ENCODE data around the gene CMSS1.

The CMSS1 gene

GRCh38 chr3:99909714-99910495 lies 92.2 kb downstream of the CMSS1 start:
- no peak for FAIRE-seq
- no peak for DNase-seq (ENCODE audit: insufficient read length, low spot score)
- no peak for TF ChIP-seq CTCF (IDR thresholded peaks at IDR 0.05; ENCODE audit: insufficient read depth, missing control alignments)

- no peak for FAIRE-seq
- TF ChIP-seq CTCF (IDR thresholded peaks at IDR 0.05; ENCODE audit: insufficient read depth, missing control alignments) = no peak
- no peak for DNase-seq (ENCODE audit: insufficient read length, low spot score)
Measured at GRCh38 chr3:99910752-99911290, 93.2 kb downstream of the CMSS1 start.

- FAIRE-seq = no peak
- no peak for TF ChIP-seq CTCF (IDR thresholded peaks at IDR 0.05; ENCODE audit: insufficient read depth, missing control alignments)
- DNase-seq (ENCODE audit: insufficient read length, low spot score) = no peak
Measured at GRCh38 chr3:99911433-99911832, 93.8 kb downstream of the CMSS1 start.

GRCh38 chr3:99915906-99916432 lies 98.3 kb downstream of the CMSS1 start:
- no peak for FAIRE-seq
- TF ChIP-seq CTCF (IDR thresholded peaks at IDR 0.05; ENCODE audit: insufficient read depth, missing control alignments) = no peak
- DNase-seq (ENCODE audit: insufficient read length, low spot score) = no peak

GRCh38 chr3:99918715-99919114 lies 101.1 kb downstream of the CMSS1 start:
- FAIRE-seq = no peak
- TF ChIP-seq CTCF (IDR thresholded peaks at IDR 0.05; ENCODE audit: insufficient read depth, missing control alignments) = no peak
- no peak for DNase-seq (ENCODE audit: insufficient read length, low spot score)

- TF ChIP-seq CTCF (IDR thresholded peaks at IDR 0.05; ENCODE audit: insufficient read depth, missing control alignments) = no peak
- no peak for DNase-seq (ENCODE audit: insufficient read length, low spot score)
- no peak for FAIRE-seq
Measured at GRCh38 chr3:99919694-99920093, 102.0 kb downstream of the CMSS1 start.

Data from D721Med (cell line).